Central memory CD4-positive, alpha-beta T cell (primary cell): ENCODE measurements around the gene BIN2.
A peak's percentile ranks its signal among the peaks of the same experiment; 100 is the strongest.
"Not testable (repeated sequence)": the region's sequence is repeated elsewhere in the genome, so short reads cannot be mapped to it uniquely, and the experiment has no call there.

Experiments used
- DNase-seq: peaks from one replicate; pipeline ENCODE4 v3.0.0; 2022

The BIN2 gene

GRCh38 chr12:51345681-51346080, 21.7 kb upstream of the BIN2 start:
- no peak for DNase-seq

- DNase-seq, result no peak
These were observed 19.2 kb upstream of the BIN2 start for GRCh38 chr12:51343201-51343600.

GRCh38 chr12:51342416-51342815, 18.4 kb upstream of the BIN2 start:
- no peak for DNase-seq

GRCh38 chr12:51341251-51342007, 17.5 kb upstream of the BIN2 start:
- DNase-seq, result peak; percentile 69

DNA sequence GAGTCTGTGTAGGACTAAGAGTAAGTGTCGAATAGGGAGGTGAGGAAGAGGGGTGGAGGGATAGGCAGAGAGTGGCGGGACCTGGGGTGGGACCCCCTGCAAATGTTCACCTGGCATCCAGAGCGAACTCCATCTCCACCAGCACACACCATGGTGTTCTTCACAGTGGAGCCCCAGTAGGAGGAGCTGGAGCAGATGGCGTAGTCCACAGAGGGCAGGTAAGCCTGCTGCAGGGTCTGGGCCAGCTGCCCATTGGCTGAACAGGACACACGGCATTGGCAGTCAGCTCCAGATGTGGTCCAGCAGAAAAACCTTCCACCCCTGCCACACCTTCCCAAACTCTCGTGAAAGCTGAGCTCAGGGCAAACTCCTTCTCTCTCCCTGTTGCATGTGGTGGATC, 15.8 kb upstream of the BIN2 start:
- DNase-seq, result no peak

- DNase-seq, result not testable (repeated sequence)
These were observed 13.4 kb upstream of the BIN2 start for GRCh38 chr12:51337336-51337735.

- no peak for DNase-seq
These were observed 12.0 kb upstream of the BIN2 start for GRCh38 chr12:51335931-51336330.

GRCh38 chr12:51334764-51335163, 10.8 kb upstream of the BIN2 start:
- no peak for DNase-seq

- DNase-seq, result no peak
These were observed 9.6 kb upstream of the BIN2 start for GRCh38 chr12:51333536-51333935.

GRCh38 chr12:51330186-51330585, 6.2 kb upstream of the BIN2 start:
- no peak for DNase-seq

- no peak for DNase-seq
These were observed 5.8 kb upstream of the BIN2 start for GRCh38 chr12:51329742-51330141.

DNA sequence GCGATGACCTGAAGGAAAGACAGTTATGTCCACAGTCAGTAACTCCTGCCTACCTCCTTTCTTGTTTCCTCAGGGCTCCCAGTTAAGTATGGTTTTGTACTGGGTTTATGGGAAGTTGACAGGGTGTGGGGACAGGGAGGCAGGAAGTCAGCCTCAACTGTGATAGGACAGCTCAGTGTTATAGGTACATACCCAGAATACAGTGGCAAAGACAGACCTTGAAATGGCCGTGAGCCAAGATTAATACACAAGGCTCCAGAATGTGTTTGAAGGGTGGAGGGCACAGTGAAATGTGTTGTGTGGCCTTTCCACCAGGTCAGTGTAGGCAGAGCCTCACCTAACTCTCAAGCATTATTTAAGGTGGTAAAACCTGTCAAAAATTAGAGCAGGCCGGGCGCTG, 4.6 kb upstream of the BIN2 start:
- DNase-seq, result no peak

DNA sequence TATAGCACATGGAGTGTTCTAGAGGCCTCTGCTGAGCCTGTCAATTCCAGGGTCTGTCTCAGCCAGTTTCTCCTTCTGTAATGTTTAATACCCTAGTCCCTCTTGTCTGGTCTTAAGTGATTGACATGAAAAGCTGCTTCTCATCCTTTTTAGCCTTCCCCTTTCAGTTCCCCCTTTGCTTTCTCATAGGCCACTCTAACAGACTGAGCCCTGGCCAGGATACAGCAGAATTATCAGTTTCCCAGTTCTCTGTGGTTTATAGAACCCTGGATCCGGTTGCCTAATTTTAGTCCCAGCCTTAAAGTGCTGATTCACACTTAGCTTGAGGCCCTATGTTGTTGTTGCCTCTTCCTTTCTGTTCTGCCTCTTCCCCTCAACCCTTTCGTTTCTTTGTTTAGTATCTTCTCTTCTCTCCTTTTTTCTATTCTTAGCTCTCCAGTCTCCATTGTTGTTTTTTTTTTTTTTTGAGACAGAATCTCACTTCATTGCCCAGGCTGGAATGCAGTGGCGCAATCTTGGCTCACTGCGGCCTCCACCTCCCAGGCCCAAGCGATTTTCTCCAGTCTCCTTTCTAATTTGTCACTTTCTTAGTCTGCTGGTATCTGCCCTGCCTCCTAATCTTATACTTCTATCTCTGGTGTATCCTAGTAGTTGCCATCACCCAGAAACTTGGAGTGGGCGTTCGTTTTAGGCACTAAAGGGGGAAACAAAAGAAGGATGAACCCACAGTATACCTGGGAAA, 2.9 kb upstream of the BIN2 start:
- DNase-seq, result no peak

DNA sequence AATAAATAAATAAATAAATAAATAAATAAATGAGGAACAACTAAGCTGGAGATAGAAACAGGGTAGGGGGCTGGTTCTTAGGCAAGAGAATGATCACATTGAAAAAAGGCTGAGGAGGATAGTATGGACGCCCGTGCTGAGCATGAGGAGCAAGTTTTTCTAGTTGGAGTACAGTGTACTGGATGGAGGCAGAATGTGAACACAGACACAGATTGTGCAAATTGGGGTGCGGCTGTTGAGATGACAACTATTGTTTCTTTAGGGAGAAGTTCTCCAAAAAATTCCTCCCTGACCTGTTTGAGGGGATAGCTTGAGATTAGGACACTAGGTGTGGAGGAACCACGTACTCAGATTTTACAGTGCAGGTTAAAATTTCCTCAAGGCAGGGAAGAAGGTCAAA, 979 bp upstream of the BIN2 start:
- no peak for DNase-seq

GRCh38 chr12:51323317-51323960, 535 bp downstream of the BIN2 start:
- DNase-seq, result peak; percentile 69

- DNase-seq, result no peak
These were observed 1.5 kb downstream of the BIN2 start for GRCh38 chr12:51322452-51322851.

GRCh38 chr12:51321882-51322281, 2.1 kb downstream of the BIN2 start:
- no peak for DNase-seq

DNA sequence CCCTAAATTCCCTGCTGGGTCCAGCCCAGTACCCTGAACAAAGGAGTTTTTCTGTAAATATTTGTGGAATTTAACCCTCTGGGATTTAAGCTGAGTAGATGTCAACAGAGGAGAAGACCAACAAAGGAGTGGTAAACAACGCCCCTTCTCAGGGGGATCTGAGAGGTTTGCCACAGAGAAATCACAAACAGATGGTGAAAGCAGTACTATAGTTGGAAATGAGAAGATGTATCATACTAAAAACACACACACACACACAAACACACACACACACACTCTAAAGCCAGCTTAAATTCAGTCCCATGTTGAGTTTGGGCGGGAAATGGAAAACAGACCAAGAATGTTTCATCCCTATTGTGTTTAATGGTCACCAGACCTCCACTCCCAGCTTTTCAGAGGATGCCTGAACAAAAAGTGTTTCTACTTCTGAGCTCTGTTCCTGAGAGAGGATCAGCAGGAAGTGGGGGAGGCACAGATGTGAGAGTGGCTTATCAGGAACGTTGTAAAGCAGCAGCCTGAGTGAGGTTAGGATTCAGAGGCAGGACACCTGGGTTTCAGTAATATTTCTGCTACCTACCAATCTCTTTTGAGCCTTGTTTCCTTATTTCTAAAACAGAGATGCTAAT, 3.2 kb downstream of the BIN2 start:
- no peak for DNase-seq

DNA sequence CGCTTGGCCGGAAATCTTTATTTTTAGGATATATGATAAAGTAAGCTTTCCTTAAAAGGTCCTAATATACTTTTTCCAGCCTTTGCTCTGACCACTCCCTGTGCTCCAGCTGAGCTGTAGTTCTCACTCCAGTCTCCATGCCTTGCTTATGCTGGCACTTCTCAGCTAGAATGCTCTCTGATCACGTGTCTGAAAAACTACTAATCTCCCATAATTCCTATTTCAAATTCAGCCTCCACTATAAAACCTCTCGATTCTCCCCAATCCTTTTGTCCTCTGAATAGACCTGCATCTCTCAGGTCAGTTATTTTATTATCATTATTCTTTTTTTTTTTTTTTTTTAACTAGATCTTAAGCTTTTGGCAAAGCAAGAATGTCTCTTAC, 3.7 kb downstream of the BIN2 start:
- no peak for DNase-seq

DNA sequence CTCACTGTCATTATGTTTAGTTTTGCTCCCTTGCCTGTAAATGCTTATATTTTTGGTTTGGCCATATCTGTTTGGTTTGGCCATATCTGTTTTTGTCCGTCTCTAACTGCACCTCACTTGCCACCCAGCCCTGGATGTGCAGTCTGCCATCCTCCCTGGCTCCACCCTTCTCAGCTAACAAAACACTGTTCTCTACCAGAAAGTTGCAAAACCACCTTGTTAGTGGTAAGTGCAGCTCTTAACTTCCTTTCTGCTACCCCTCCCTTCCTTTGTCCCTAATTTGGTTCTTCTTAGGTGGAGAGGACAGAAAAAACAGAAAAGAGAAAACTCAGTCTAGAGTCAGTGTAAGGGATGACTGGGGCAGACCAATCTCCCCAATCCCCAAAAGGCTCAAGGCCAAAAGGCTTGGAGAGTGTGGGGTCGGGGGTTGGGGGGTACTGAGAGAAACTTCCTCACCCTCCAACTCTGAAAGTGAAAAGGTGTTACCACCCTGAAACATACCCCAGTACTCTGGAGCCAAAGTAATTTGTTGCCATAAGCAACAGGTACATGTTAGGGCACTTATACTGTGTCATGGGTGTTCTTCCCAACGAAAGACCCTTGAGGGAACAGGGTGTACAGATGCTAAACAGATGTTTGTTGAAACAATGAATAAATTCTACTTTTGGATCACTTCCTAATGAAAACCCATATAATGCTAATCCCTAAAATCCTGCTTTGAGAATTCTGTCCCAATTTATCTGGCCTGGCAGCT, 5.0 kb downstream of the BIN2 start:
- DNase-seq, result peak; percentile 74

GRCh38 chr12:51318057-51318806, 5.7 kb downstream of the BIN2 start:
- not testable (repeated sequence) for DNase-seq

DNA sequence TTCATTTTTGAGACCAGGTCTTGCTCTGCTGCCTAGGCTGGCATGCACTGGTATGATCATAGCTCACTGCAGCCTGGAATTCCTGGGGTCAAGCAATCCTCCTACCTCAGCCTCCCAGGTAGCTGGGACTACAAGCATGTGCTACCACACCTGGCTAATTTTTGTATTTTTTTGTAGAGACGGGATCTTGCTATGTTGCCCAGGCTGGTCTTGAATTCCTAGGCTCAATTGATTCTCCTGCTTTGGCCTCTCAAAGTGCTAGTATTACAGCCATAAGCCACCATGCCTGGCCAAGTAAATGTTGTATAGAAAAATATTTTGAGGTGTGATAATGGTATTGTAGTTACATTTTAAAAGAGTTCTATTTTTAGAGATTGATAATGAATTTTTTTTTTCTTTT, 12.6 kb downstream of the BIN2 start:
- no peak for DNase-seq
